GM19025 (cell line): ENCODE measurements around the gene SLC4A5.

ENCODE experiments used
- ATAC-seq: cut with Tn5 transposase; IDR thresholded peaks from one replicate; pipeline ENCODE4 v1.9.1; 2021; ENCODE audit warnings: mild to moderate bottlenecking, low read depth, moderate library complexity; ENCODE audit not compliant: unreplicated experiment

SLC4A5 gene

GRCh38 chr2:74343316-74343715 lies at the start of gene SLC4A5:
Gene SLC4A5, minus strand, starts transcription at chr2:74343416. Its CDS starts 28,393 bp downstream, at chr2:74315023.
- no peak for ATAC-seq

- no peak for ATAC-seq
Measured at GRCh38 chr2:74392449-74392743, 49.2 kb upstream of the SLC4A5 start.

GRCh38 chr2:74391580-74392448 lies 48.6 kb upstream of the SLC4A5 start:
- peak; percentile 80 for ATAC-seq

- no peak for ATAC-seq
Measured at GRCh38 chr2:74391209-74391579, 48.0 kb upstream of the SLC4A5 start.

GRCh38 chr2:74390606-74391005 lies 47.4 kb upstream of the SLC4A5 start:
- ATAC-seq: no peak

GRCh38 chr2:74387346-74387745 lies 44.1 kb upstream of the SLC4A5 start:
- no peak for ATAC-seq

- no peak for ATAC-seq
Measured at GRCh38 chr2:74385396-74385795, 42.2 kb upstream of the SLC4A5 start.

GRCh38 chr2:74384051-74384450 lies 40.8 kb upstream of the SLC4A5 start:
- no peak for ATAC-seq

GRCh38 chr2:74383254-74383653 lies 40.0 kb upstream of the SLC4A5 start:
- ATAC-seq: no peak

- no peak for ATAC-seq
Measured at GRCh38 chr2:74381751-74382150, 38.5 kb upstream of the SLC4A5 start.

GRCh38 chr2:74379851-74380789 lies 36.9 kb upstream of the SLC4A5 start, which contains the start of gene DCTN1:
Gene DCTN1, minus strand, starts transcription at chr2:74380311. Its CDS starts 274 bp downstream, at chr2:74380037.
- no peak for ATAC-seq

GRCh38 chr2:74378007-74378406 lies 34.8 kb upstream of the SLC4A5 start:
- ATAC-seq: no peak

GRCh38 chr2:74375838-74376237 lies 32.6 kb upstream of the SLC4A5 start:
- ATAC-seq: no peak

- no peak for ATAC-seq
Measured at GRCh38 chr2:74374509-74375205, 31.4 kb upstream of the SLC4A5 start.

- no peak for ATAC-seq
Measured at GRCh38 chr2:74373985-74374384, 30.8 kb upstream of the SLC4A5 start.

- no peak for ATAC-seq
Measured at GRCh38 chr2:74373221-74373676, 30.0 kb upstream of the SLC4A5 start.

- no peak for ATAC-seq
Measured at GRCh38 chr2:74372674-74373073, 29.5 kb upstream of the SLC4A5 start.

- ATAC-seq: no peak
Measured at GRCh38 chr2:74371421-74371820, 28.2 kb upstream of the SLC4A5 start.

GRCh38 chr2:74369976-74370375 lies 26.8 kb upstream of the SLC4A5 start:
- no peak for ATAC-seq

GRCh38 chr2:74368499-74368898 lies 25.3 kb upstream of the SLC4A5 start:
- no peak for ATAC-seq

- no peak for ATAC-seq
Measured at GRCh38 chr2:74367789-74368188, 24.6 kb upstream of the SLC4A5 start.
